Medulla oblongata (tissue), 1 donor: ENCODE measurements around the gene RPS23.
A peak's percentile ranks its signal among the peaks of the same experiment; 100 is the strongest.
"Not testable (repeated sequence)": the region's sequence is repeated elsewhere in the genome, so short reads cannot be mapped to it uniquely, and the experiment has no call there.

Source experiments
- DNase-seq: peaks from one replicate; pipeline ENCODE4 v3.0.0-alpha.2; 2015; ENCODE audit errors: extremely low spot score

The RPS23 gene

GRCh38 chr5:82290005-82290404 is 11.9 kb upstream of the RPS23 start:
- no peak for DNase-seq

- DNase-seq: no peak
Observed at GRCh38 chr5:82287625-82288024, 9.5 kb upstream of the RPS23 start.

- no peak for DNase-seq
Observed at GRCh38 chr5:82285206-82285605, 7.1 kb upstream of the RPS23 start.

- no peak for DNase-seq
Observed at GRCh38 chr5:82283893-82284292, 5.7 kb upstream of the RPS23 start.

GRCh38 chr5:82278711-82279370 is 687 bp upstream of the RPS23 start:
- no peak for DNase-seq

GRCh38 chr5:82277613-82277986 is 554 bp downstream of the RPS23 start:
- no peak for DNase-seq

- DNase-seq: no peak
Observed at GRCh38 chr5:82276800-82277612, 1.1 kb downstream of the RPS23 start.

GRCh38 chr5:82275216-82275664 is 2.9 kb downstream of the RPS23 start:
- no peak for DNase-seq

- DNase-seq: no peak
Observed at GRCh38 chr5:82274343-82275211, 3.6 kb downstream of the RPS23 start.

GRCh38 chr5:82273426-82273825 is 4.7 kb downstream of the RPS23 start:
- DNase-seq: not testable (repeated sequence)

- DNase-seq: not testable (repeated sequence)
Observed at GRCh38 chr5:82272571-82273356, 5.4 kb downstream of the RPS23 start.

- DNase-seq: not testable (repeated sequence)
Observed at GRCh38 chr5:82269363-82269762, 8.8 kb downstream of the RPS23 start.

GRCh38 chr5:82267297-82267933 is 10.7 kb downstream of the RPS23 start:
- not testable (repeated sequence) for DNase-seq

GRCh38 chr5:82265047-82265446 is 13.1 kb downstream of the RPS23 start:
- no peak for DNase-seq

- peak; percentile 49 for DNase-seq
Observed at GRCh38 chr5:82259172-82259800, 18.9 kb downstream of the RPS23 start.

GRCh38 chr5:82257729-82258128 is 20.4 kb downstream of the RPS23 start:
- DNase-seq: no peak

- no peak for DNase-seq
Observed at GRCh38 chr5:82257247-82257646, 20.9 kb downstream of the RPS23 start.

- DNase-seq: no peak
Observed at GRCh38 chr5:82255844-82256243, 22.3 kb downstream of the RPS23 start.

GRCh38 chr5:82252744-82253143 is 25.4 kb downstream of the RPS23 start:
- DNase-seq: no peak

- no peak for DNase-seq
Observed at GRCh38 chr5:82246960-82247574, 31.1 kb downstream of the RPS23 start.
